Endothelial cell of umbilical vein (primary cell): ENCODE measurements around the gene MYMK. TPM values are rescaled to one million over a fixed set of nuclear protein-coding genes. Genes with fewer than 3 reads are reported as not detected.

ENCODE experiments used
- BruUV-seq: library from RNA; stranded (reverse); fragments of 400-500 nt; replicated peaks from 2 replicates; lab custom pipeline; 2021; lab: Mats Ljungman, UMichigan
- CTCF ChIA-PET: fragments of 300-600, 350-600 bp; sonication (Branson Sonifier 250); formaldehyde crosslinking; loops from one replicate; lab custom pipeline; 2021; ENCODE audit warnings: antibody characterized with exemption, inconsistent platforms; lab: Charles Lee
- POLR2A ChIA-PET: fragments of 300-600, 350-600 bp; sonication (Branson Sonifier 250); formaldehyde crosslinking; loops from one replicate; lab custom pipeline; 2021; ENCODE audit warnings: antibody characterized with exemption, inconsistent platforms; lab: Charles Lee
- DNase-seq: peaks from one replicate; pipeline ENCODE4 v3.0.0-alpha.2; 2011; ENCODE audit warnings: low read depth, low spot score
- FAIRE-seq: peaks from 2 replicates; lab custom pipeline; 2011; peaks lifted over from hg19 to GRCh38; lab: Jason Lieb, UNC
- H2AFZ ChIP-seq: 2 replicates; pipeline ENCODE4 v1.6.0; 2012; ENCODE audit warnings: low read depth, low read length, control low read depth, inconsistent platforms
- H3K27ac ChIP-seq: 2 replicates; pipeline ENCODE4 v1.5.1; 2011; ENCODE audit warnings: low read depth, mild to moderate bottlenecking, control low read depth, low read length, moderate library complexity; ENCODE audit not compliant: insufficient read depth
- H3K27me3 ChIP-seq, 2 experiments: 2 replicates each; pipeline versions ENCODE4 v1.6.0 to v1.6.1; 2011; ENCODE audit warnings: low read length in 2 of 2, mixed read lengths in 1 of 2; ENCODE audit not compliant: control insufficient read depth in 2 of 2, insufficient read depth in 2 of 2
- H3K36me3 ChIP-seq, 2 experiments: 2 replicates in 1 of 2; 3 replicates in 1 of 2; pipeline ENCODE4 v1.5.1; 2011; ENCODE audit warnings: low read length in 2 of 2, mild to moderate bottlenecking in 1 of 2, moderate library complexity in 1 of 2; ENCODE audit not compliant: control insufficient read depth in 2 of 2, insufficient read depth in 2 of 2; ENCODE audit errors: extremely low read depth in 1 of 2
- H3K4me1 ChIP-seq: 3 replicates; pipeline ENCODE4 v1.5.1; 2011; ENCODE audit warnings: mild to moderate bottlenecking, low read length; ENCODE audit not compliant: control insufficient read depth, insufficient read depth; ENCODE audit errors: extremely low read depth
- H3K4me2 ChIP-seq: 2 replicates; pipeline ENCODE4 v1.6.1; 2011; ENCODE audit warnings: low read length, control low read depth, mixed read lengths; ENCODE audit not compliant: insufficient read depth
- H3K4me3 ChIP-seq, 3 experiments: fragments of 200-600 bp in 1 of 3; sonication (generic), shearing (Covaris generic) in 1 of 3; replicated peaks in 1 of 3; 2 replicates each; pipeline ENCODE4 v1.5.1; 2011 to 2016; ENCODE audit warnings: control low read depth in 3 of 3, low read length in 3 of 3, mild to moderate bottlenecking in 2 of 3, inconsistent platforms in 1 of 3, low read depth in 1 of 3, moderate library complexity in 1 of 3; ENCODE audit not compliant: insufficient read depth in 1 of 3
- H3K79me2 ChIP-seq: 2 replicates; pipeline ENCODE4 v1.6.0; 2012; ENCODE audit warnings: low read length, inconsistent platforms; ENCODE audit not compliant: control insufficient read depth, insufficient read depth
- H3K9ac ChIP-seq: replicated peaks from 2 replicates; pipeline ENCODE3; 2011; ENCODE audit warnings: low read length, control low read depth; ENCODE audit not compliant: insufficient read depth; ENCODE audit errors: extremely low read depth
- H3K9me1 ChIP-seq: replicated peaks from 3 replicates; pipeline ENCODE4 v1.6.0; 2011; ENCODE audit warnings: mild to moderate bottlenecking, low read length; ENCODE audit not compliant: control insufficient read depth, insufficient read depth; ENCODE audit errors: extremely low read depth
- H3K9me3 ChIP-seq: replicated peaks from 2 replicates; pipeline ENCODE4 v1.5.1; 2012; ENCODE audit warnings: low read length, inconsistent platforms; ENCODE audit not compliant: control insufficient read depth, insufficient read depth
- H4K20me1 ChIP-seq: replicated peaks from 2 replicates; pipeline ENCODE3; 2011; ENCODE audit warnings: mild to moderate bottlenecking, low read length; ENCODE audit not compliant: control insufficient read depth, insufficient read depth; ENCODE audit errors: extremely low read depth
- EZH2 ChIP-seq: IDR thresholded peaks from 2 replicates; pipeline ENCODE4 v1.6.1; 2012; ENCODE audit warnings: borderline replicate concordance, low read depth, mild to moderate bottlenecking, moderate library complexity, low read length, inconsistent platforms; ENCODE audit not compliant: severe bottlenecking
- FOS ChIP-seq: IDR thresholded peaks from 2 replicates; pipeline ENCODE4 v1.6.1; 2011; ENCODE audit warnings: mild to moderate bottlenecking, low read length, moderate library complexity, borderline replicate concordance; ENCODE audit not compliant: insufficient read depth
- GATA2 ChIP-seq: IDR thresholded peaks from 2 replicates; pipeline ENCODE4 v1.7.0; 2011; ENCODE audit warnings: low read depth, mild to moderate bottlenecking, moderate library complexity, mixed read lengths, low read length; ENCODE audit not compliant: insufficient read length, insufficient read depth
- JUN ChIP-seq: IDR thresholded peaks from 2 replicates; pipeline ENCODE4 v1.6.1; 2011; ENCODE audit warnings: borderline replicate concordance, low read depth; ENCODE audit not compliant: insufficient read length, insufficient read depth
- MAX ChIP-seq: IDR thresholded peaks from 2 replicates; pipeline ENCODE4 v1.6.1; 2011; ENCODE audit not compliant: insufficient read depth, insufficient read length
- MYC ChIP-seq: IDR thresholded peaks from one replicate; pipeline ENCODE4 v1.6.1; 2011; ENCODE audit warnings: mild to moderate bottlenecking, low read depth, low read length
- POLR2A ChIP-seq: IDR thresholded peaks from 2 replicates; pipeline ENCODE4 v1.6.1; 2012; ENCODE audit warnings: low read depth, mild to moderate bottlenecking, control low read depth, low read length
- POLR2AphosphoS5 ChIP-seq: IDR thresholded peaks from 2 replicates; pipeline ENCODE4 v1.6.1; 2012; ENCODE audit warnings: low read depth, mild to moderate bottlenecking, control low read depth, low read length, moderate library complexity; ENCODE audit not compliant: insufficient read depth
- dilution Hi-C: fragments of 300-500 bp; cut with MboI; formaldehyde crosslinking; loops from one replicate; pipeline ENCODE4 v1.15.0; 2019; ENCODE audit warnings: low sequenced_read_pairs; ENCODE audit not compliant: extremely low pct_ligation_motif_present
- intact Hi-C: fragments of 100-400 bp; cut with micrococcal nuclease; formaldehyde crosslinking; loops from one replicate; pipeline ENCODE4 v1.10.0; 2022
- polyA plus RNA-seq, 4 experiments: library from polyadenylated mRNA; depleted of rRNA in 3 of 4; stranded (reverse) in 3 of 4; unstranded in 1 of 4; fragments of >200 nt; gene quantifications; 2 replicates each; pipeline versions ENCODE4 v1.2.1 to v1.2.3, GENCODE V29; 2011 to 2012; ENCODE audit warnings: missing spikeins in 1 of 4
- total RNA-seq: library from RNA; stranded (reverse); gene quantifications from 2 replicates; pipeline ENCODE4 v1.2.3, GENCODE V29; 2021
- TF ChIP-seq, protein P1 (sequence below), 2 donors: IDR thresholded peaks; 1 replicate in 1 of 2; 2 replicates in 1 of 2; pipeline ENCODE4 v1.5.1; 2011; ENCODE audit warnings: low read length in 2 of 2, mild to moderate bottlenecking in 2 of 2, moderate library complexity in 2 of 2, control low read depth in 1 of 2, inconsistent platforms in 1 of 2, low read depth in 1 of 2; ENCODE audit not compliant: insufficient read depth in 1 of 2; ENCODE audit errors: extremely low read depth in 1 of 2

The MYMK gene
- total and polyA plus RNA-seq, 2 donors (not counting 3 experiments of a cell fraction or from before 2014, with no cell fraction given), result not detected

GRCh38 chr9:133529457-133529856 is 4.7 kb upstream of the MYMK start:
- dilution Hi-C loops (no loop called here), intact Hi-C loops (no loop called here)
- no peak for DNase-seq
- no peak for FAIRE-seq
- Histone ChIP-seq H2AFZ (no peak overlapping the region), H3K9me1 (no peaks in the 10 kb centered on the region), H3K4me2 (no peak overlapping the region), H3K4me3 (no peak overlapping the region), H3K36me3 (no peaks in the 10 kb centered on the region), H4K20me1 (no peaks in the 10 kb centered on the region), H3K27me3 (peaks cover 5 to 10% of the 10 kb centered on the region in 2 experiments), H3K9ac (no peak overlapping the region), H3K27ac (no peak overlapping the region), H3K79me2 (no peaks in the 10 kb centered on the region), H3K9me3 (no peaks in the 10 kb centered on the region), H3K4me1 (no peaks in the 10 kb centered on the region)
- ChIA-PET POLR2A (no interaction called here), CTCF (interaction anchor here (0.8 kb wide), 1 partner anchor 196 kb away, joined by 3 read pairs; no protein-coding TSS in a partner anchor)
- no TSS peak for BruUV-seq
- TF ChIP-seq JUN (no peak), FOS (no peak), POLR2A (no peak), MYC (no peak), MAX (no peak), GATA2 (no peak), POLR2AphosphoS5 (no peak), EZH2 (no peak)
- TF ChIP-seq, protein P1, sequence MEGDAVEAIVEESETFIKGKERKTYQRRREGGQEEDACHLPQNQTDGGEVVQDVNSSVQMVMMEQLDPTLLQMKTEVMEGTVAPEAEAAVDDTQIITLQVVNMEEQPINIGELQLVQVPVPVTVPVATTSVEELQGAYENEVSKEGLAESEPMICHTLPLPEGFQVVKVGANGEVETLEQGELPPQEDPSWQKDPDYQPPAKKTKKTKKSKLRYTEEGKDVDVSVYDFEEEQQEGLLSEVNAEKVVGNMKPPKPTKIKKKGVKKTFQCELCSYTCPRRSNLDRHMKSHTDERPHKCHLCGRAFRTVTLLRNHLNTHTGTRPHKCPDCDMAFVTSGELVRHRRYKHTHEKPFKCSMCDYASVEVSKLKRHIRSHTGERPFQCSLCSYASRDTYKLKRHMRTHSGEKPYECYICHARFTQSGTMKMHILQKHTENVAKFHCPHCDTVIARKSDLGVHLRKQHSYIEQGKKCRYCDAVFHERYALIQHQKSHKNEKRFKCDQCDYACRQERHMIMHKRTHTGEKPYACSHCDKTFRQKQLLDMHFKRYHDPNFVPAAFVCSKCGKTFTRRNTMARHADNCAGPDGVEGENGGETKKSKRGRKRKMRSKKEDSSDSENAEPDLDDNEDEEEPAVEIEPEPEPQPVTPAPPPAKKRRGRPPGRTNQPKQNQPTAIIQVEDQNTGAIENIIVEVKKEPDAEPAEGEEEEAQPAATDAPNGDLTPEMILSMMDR (IDR thresholded peaks at IDR 0.05; ENCODE audit: extremely low read depth in 1 of 2, insufficient read depth in 1 of 2, low read depth in 1 of 2, low read length in 2 of 2), result no peak
